ENCODE data around the gene NEO1. TPM values are rescaled to one million over a fixed set of nuclear protein-coding genes. Genes with fewer than 3 reads are reported as not detected.

Gene NEO1
- total and polyA plus RNA-seq, 11 donors = 4.4 to 31.5 (median 11.9) TPM

DNA sequence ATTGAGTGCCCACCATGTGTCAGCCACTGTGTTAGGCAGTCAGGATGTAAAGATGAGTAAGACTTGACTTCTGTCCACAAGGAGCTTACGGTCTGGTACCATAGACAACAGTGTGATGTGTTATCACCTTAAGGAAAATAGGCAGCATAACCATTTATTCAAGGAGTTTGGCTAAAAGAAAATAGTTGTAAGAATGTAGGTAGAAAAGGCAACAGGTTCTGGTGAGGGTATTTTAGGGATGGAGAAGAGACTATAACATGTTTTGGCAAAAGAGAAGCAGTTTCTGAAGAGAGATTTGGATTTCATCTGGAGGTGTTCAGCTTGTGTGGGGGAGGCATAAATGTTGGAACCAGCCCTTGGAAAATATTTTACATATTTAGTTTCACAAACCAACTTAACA, 194.6 kb downstream of the NEO1 start:
- Histone ChIP-seq H3K4me1 (peaks cover 0 to 4% (median 0%) of the 10 kb centered on the region in 12 donors), H3K9me3 (no peaks in the 10 kb centered on the region), H3K36me3 (peaks cover 0 to 54% (median 0%) of the 10 kb centered on the region in 9 donors), H3K4me3 (no peak overlapping the region), H3K27ac (no peak overlapping the region), H3K27me3 (no peaks in the 10 kb centered on the region)
- no peak for DNase-seq
- intact Hi-C loops (cut with DNase I) = no loop called here
- TF ChIP-seq POLR2A (IDR thresholded peaks at IDR 0.05) = no peak
- TF ChIP-seq, protein P1, sequence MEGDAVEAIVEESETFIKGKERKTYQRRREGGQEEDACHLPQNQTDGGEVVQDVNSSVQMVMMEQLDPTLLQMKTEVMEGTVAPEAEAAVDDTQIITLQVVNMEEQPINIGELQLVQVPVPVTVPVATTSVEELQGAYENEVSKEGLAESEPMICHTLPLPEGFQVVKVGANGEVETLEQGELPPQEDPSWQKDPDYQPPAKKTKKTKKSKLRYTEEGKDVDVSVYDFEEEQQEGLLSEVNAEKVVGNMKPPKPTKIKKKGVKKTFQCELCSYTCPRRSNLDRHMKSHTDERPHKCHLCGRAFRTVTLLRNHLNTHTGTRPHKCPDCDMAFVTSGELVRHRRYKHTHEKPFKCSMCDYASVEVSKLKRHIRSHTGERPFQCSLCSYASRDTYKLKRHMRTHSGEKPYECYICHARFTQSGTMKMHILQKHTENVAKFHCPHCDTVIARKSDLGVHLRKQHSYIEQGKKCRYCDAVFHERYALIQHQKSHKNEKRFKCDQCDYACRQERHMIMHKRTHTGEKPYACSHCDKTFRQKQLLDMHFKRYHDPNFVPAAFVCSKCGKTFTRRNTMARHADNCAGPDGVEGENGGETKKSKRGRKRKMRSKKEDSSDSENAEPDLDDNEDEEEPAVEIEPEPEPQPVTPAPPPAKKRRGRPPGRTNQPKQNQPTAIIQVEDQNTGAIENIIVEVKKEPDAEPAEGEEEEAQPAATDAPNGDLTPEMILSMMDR (IDR thresholded peaks at IDR 0.05) = no peak
- no peak for ATAC-seq
- WGBS, 4 donors = 87 to 100% (median 88%) methylated on average over 1 of the region's 1 CpG

DNA sequence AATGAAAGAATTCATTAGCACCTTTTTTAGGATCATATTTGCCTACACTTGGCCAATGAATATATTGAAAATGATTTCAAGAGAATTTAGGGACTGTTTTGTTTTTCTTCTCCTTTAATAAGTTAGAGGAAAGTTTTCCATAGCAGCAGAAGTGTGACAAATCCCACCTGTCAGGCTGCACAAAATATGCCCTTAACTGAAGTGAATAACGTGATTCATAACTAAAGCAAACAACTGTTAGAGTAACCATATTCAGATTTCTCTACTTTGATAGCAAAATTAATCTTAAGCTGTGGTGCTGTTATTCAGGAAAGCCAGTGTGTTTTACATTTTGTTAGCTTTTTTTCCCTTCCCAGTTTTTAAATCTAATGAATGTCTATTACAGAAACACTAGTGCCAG, 195.1 kb downstream of the NEO1 start:
- no peaks in the 10 kb centered on the region for H3K9me3 ChIP-seq
- H3K27me3 ChIP-seq = no peaks in the 10 kb centered on the region
- WGBS, 4 donors = 74 to 90% (median 76%) methylated on average over 1 of the region's 1 CpG
- DNase-seq = no peak
- ATAC-seq = no peak
- intact Hi-C loops (cut with DNase I) = no loop called here
- peaks cover 0 to 54% (median 0%) of the 10 kb centered on the region in 9 donors for H3K36me3 ChIP-seq
- H3K27ac ChIP-seq = no peak overlapping the region
- H3K4me3 ChIP-seq = no peak overlapping the region
- TF ChIP-seq, protein P1 (IDR thresholded peaks at IDR 0.05) = no peak
- no peak for TF ChIP-seq POLR2A (IDR thresholded peaks at IDR 0.05)
- peaks cover 0 to 4% (median 0%) of the 10 kb centered on the region in 12 donors for H3K4me1 ChIP-seq

GRCh38 chr15:73249499-73249898, 197.2 kb downstream of the NEO1 start:
- Histone ChIP-seq H3K4me1 (peaks cover 0 to 4% (median 0%) of the 10 kb centered on the region in 12 donors), H3K9me3 (no peaks in the 10 kb centered on the region), H3K27ac (no peak overlapping the region), H3K36me3 (peaks cover 0 to 59% (median 3%) of the 10 kb centered on the region in 9 donors), H3K4me3 (no peak overlapping the region), H3K27me3 (no peaks in the 10 kb centered on the region)
- TF ChIP-seq, protein P1 (IDR thresholded peaks at IDR 0.05) = no peak
- TF ChIP-seq POLR2A (IDR thresholded peaks at IDR 0.05) = no peak
- DNase-seq = no peak
- ATAC-seq = no peak
- intact Hi-C loops (cut with DNase I) = no loop called here
- 88 to 95% (median 91%) methylated on average over 4 of the region's 4 CpGs for WGBS, 4 donors

- TF ChIP-seq POLR2A (IDR thresholded peaks at IDR 0.05) = no peak
- TF ChIP-seq, protein P1 (IDR thresholded peaks at IDR 0.05) = no peak
- H3K36me3 ChIP-seq = peaks cover 0 to 68% (median 26%) of the 10 kb centered on the region in 9 donors
- H3K9me3 ChIP-seq = no peaks in the 10 kb centered on the region
- intact Hi-C loops (cut with DNase I) = no loop called here
- WGBS, 4 donors = 94 to 97% (median 96%) methylated on average over 6 of the region's 6 CpGs
- H3K4me1 ChIP-seq = no peaks in the 10 kb centered on the region
- H3K27ac ChIP-seq = no peak overlapping the region
- no peaks in the 10 kb centered on the region for H3K27me3 ChIP-seq
- no peak overlapping the region for H3K4me3 ChIP-seq
- ATAC-seq = no peak
- no peak for DNase-seq
These were observed 202.3 kb downstream of the NEO1 start for GRCh38 chr15:73254598-73254997.
